ENCODE measurements around the gene AACS.

DNA sequence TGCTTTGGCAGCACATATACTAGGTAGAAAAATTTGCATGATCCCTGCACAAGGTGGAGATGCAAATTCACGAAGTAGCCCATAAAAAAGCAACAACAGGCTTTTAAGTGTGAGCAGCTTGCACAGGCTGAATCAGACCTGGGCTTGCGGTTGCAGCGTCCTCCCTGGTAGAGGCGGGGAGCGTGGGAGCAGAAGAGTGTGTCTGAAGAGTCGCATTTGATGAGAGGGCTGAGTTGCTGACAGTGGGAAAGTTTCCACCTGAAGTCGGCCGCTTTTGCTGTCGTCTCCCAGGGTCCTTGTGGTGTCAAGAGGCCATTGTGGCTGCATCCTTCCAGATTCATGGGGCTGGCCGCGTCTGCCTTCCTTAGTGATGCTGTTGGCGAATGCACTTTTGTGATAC is 6.2 kb downstream of the AACS start:
- TF ChIP-seq YY1 (IDR thresholded peaks at IDR 0.05; ENCODE audit: insufficient read depth, insufficient read length) (no peak), ZNF274 (IDR thresholded peaks at IDR 0.05; ENCODE audit: low read depth, low read length) (no peak), SUZ12 (IDR thresholded peaks at IDR 0.05; ENCODE audit: extremely low read depth, insufficient read depth, insufficient read length) (no peak)

Data from NT2/D1 (cell line).